Neural cell (in vitro differentiated cells): ENCODE measurements around the gene ADD2.

Experiments
- CTCF ChIP-seq: fragments of 450-650 bp; IDR thresholded peaks from 2 replicates; pipeline ENCODE4 v1.5.1; 2014; ENCODE audit warnings: antibody characterized with exemption, mild to moderate bottlenecking, moderate library complexity; ENCODE audit not compliant: poor library complexity, severe bottlenecking
- EP300 ChIP-seq: fragments of 450-650 bp; conservative IDR thresholded peaks from 2 replicates; pipeline ENCODE4 v1.6.1; 2014; ENCODE audit warnings: antibody characterized with exemption, mild to moderate bottlenecking, moderate library complexity; ENCODE audit not compliant: poor library complexity, severe bottlenecking
- EZH2 ChIP-seq: fragments of 200-600, 300-800 bp; shearing (Covaris generic), sonication (generic); IDR thresholded peaks from 2 replicates; pipeline ENCODE4 v1.6.1; 2014; ENCODE audit warnings: antibody characterized with exemption, low read length, borderline replicate concordance, mild to moderate bottlenecking; ENCODE audit not compliant: insufficient read depth, poor library complexity, severe bottlenecking
- POLR2AphosphoS5 ChIP-seq: IDR thresholded peaks from 2 replicates; pipeline ENCODE4 v1.6.1; 2012
- REST ChIP-seq: IDR thresholded peaks from 2 replicates; pipeline ENCODE4 v1.6.1; 2012; ENCODE audit warnings: borderline replicate concordance

DNA sequence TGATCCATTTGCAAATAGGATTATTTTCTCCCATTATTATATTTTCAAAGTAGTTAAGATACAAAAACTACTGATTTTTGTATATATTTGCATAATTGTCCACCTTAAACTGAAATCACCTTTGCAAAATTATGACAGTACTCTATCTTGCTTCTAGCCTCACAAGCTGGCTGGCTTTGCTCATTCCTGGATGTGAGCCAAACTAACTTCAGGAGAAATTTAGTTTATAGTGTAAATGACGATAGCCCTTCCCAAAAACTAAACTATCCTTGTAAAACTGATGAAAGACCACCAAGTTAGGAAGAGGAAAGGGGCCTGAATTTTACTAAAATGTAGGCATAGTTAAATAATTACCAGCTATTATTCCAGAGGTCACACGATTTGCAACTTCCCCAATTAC is 87.3 kb downstream of the ADD2 start:
- TF ChIP-seq CTCF = no peak
- TF ChIP-seq REST = no peak
- TF ChIP-seq EP300 = no peak
- no peak for TF ChIP-seq EZH2
- TF ChIP-seq POLR2AphosphoS5 = no peak
